ENCODE measurements around the gene LRP2.
"Not testable (repeated sequence)": the region's sequence is repeated elsewhere in the genome, so short reads cannot be mapped to it uniquely, and the experiment has no call there.

Gene LRP2

DNA sequence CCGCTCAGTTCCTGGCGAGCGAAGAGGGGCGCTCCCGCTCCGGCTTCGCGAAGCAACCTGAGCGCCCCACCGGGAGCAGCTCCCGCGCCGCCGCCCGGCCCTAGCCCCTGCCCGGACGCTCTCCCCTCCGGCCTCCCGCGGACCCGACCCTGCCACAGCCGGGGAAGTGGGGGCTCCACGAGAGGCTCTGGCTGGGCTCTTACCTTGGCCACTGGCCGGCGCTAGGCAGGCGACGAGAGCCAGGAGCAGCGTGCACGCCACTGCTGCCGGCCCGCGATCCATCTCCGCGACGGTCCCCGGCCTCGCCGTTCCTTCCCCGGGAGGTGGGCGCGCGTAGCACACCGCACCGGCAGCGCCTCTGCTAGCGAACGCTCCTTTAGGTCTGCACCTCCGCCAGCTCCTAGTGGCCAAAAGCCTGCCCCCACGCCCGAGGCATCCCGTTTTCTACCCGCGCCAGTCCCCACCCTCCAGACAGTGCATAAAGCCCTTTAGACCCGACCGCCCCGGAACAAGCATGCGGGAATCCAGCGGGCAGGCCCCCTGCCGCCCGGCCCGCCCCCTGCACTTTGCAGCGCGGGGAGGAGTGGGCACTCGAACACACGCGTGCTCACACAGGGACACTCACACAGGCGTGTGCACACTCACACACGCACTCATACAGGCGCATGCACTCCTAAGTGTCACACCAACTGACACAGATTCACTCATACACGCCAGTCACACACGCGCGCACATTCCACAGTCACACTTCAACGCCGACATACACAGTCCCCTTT, at the start of gene LRP2:
Gene LRP2 (minus strand): TSS at position 417 of the 776 bp plus-strand sequence. CDS start 135 bp downstream, at position 282.
- Mint-ChIP-seq H3K9me3 (no peaks in the 10 kb centered on the region), H3K27ac (no peak within 1 kb of the TSS), H3K36me3 (no peaks in the 10 kb centered on the region), H3K27me3 (peaks cover 43% of the 10 kb centered on the region), H3K4me3 (peak within 1 kb of the TSS; percentile 87), H3K4me1 (peaks cover 36% of the 10 kb centered on the region)

DNA sequence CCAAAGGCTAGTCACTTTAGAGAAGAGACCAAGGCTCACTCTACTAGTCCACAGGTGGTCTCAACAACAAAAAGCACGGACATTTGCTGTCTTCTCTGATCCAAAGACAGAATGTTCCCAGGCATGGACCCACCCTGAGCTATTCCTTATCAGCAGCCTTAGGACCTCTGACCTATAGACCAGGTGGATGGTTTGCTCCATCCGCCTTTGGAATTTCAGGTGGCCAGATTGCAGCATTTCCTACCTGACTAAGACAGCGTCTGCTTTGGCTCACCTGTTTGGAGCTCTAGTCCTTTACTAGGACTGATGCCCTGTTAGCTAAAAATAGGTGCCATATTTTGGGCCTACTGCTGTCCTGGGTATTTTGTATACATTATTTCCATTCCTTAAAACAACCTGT, 44.6 kb upstream of the LRP2 start:
- Mint-ChIP-seq H3K36me3 (no peaks in the 10 kb centered on the region), H3K4me3 (no peak overlapping the region), H3K27ac (no peak overlapping the region), H3K9me3 (no peaks in the 10 kb centered on the region), H3K27me3 (peaks cover 2% of the 10 kb centered on the region), H3K4me1 (no peaks in the 10 kb centered on the region)

DNA sequence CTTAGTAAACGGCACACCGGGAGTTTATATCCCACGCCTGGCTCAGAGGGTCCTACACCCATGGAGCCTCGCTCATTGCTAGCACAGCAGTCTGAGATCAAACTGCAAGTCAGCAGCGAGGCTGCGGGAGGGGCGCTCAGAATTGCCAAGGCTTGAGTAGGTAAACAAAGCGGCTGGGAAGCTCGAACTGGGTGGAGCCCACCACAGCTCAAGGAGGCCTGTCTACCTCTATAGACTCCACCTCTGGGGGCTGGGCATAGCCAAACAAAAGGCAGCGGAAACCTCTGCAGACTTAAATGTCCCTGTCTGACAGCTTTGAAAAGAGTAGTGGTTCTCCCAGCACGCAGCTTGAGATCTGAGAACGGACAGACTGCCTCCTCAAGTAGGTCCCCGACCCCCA, 37.2 kb upstream of the LRP2 start:
- not testable (repeated sequence) for H3K27ac Mint-ChIP-seq, H3K27me3 Mint-ChIP-seq, H3K36me3 Mint-ChIP-seq, H3K9me3 Mint-ChIP-seq, H3K4me3 Mint-ChIP-seq, H3K4me1 Mint-ChIP-seq

DNA sequence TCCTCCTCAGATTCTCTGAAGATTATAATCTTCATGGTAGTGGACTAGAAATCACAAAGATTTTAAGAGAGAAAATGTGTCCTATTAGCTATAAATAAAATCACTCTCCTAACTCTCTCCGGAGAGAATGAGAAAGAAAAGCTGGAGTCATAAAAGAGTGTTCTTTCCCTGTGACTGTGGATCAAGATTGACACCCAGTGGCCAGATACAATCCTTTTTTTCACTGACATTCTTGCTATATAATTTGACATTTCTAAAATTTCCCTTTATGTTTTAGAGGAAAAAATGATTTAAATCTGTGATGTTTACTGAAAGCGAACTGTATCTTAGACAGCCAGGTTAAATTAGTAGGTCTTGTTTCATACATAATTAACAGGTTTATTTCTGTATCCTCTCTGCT, 35.4 kb upstream of the LRP2 start:
- H3K4me3 Mint-ChIP-seq: no peak overlapping the region
- peaks cover 14% of the 10 kb centered on the region for H3K27me3 Mint-ChIP-seq
- no peaks in the 10 kb centered on the region for H3K36me3 Mint-ChIP-seq
- H3K9me3 Mint-ChIP-seq: no peaks in the 10 kb centered on the region
- H3K4me1 Mint-ChIP-seq: no peaks in the 10 kb centered on the region
- no peak overlapping the region for H3K27ac Mint-ChIP-seq

DNA sequence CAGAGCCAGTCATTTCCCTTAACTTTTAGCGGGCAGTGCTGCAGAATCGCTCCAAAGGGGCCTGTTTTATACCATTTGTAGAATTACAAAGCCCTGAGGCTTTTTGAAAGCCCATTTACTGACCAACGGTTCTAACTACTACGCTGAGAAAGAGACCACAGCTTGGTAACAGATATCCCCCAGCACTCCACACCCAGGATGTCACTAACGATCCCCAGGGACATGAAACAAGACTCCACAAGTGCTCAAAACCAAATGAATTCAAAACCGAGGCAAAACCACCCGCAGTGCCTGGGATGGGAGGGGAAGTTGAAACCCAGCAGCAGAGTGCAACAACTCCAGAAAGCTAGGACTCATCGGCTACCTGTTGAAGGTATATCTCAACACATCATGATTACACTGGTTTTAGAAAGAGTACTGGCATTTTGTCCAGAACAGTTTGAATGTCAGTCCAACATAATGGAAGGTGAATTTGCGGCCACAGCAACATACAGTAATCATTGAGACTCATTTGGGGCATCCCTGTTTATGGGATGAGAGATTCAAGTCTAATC, 33.6 kb upstream of the LRP2 start:
- H3K4me1 Mint-ChIP-seq: no peaks in the 10 kb centered on the region
- H3K27ac Mint-ChIP-seq: no peak overlapping the region
- no peak overlapping the region for H3K4me3 Mint-ChIP-seq

DNA sequence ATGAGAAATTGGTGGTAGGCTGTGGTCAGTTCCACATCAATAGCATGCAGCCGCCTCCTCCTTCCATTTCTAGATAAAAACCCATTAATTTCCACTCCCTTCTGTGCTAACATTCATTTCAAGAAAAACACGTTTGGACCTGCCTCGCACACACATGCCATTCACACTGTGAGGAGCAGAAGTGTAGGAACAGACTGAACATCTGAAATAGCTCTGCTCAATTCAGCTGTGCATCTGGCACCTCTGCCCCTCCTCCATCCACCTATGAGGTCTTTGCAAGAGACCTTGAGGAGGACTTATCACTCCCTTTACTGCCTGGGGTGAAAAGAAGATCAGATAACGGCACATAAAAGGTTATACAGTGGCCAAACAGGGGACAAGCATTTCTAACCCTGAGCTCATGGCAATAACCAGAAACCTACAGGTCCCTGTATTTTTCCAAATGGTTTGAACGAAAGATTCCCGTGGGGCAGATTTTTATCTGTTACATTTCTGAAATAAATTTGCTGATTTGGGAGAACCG, 30.8 kb upstream of the LRP2 start:
- no peak overlapping the region for H3K27ac Mint-ChIP-seq
- no peak overlapping the region for H3K4me3 Mint-ChIP-seq
- H3K4me1 Mint-ChIP-seq: no peaks in the 10 kb centered on the region
- peaks cover 17% of the 10 kb centered on the region for H3K27me3 Mint-ChIP-seq
- H3K9me3 Mint-ChIP-seq: no peaks in the 10 kb centered on the region
- H3K36me3 Mint-ChIP-seq: no peaks in the 10 kb centered on the region

More for the DNA sequence above, 33.6 kb upstream of the LRP2 start:
- Mint-ChIP-seq H3K9me3 (no peaks in the 10 kb centered on the region), H3K27me3 (peaks cover 16% of the 10 kb centered on the region), H3K36me3 (no peaks in the 10 kb centered on the region)

DNA sequence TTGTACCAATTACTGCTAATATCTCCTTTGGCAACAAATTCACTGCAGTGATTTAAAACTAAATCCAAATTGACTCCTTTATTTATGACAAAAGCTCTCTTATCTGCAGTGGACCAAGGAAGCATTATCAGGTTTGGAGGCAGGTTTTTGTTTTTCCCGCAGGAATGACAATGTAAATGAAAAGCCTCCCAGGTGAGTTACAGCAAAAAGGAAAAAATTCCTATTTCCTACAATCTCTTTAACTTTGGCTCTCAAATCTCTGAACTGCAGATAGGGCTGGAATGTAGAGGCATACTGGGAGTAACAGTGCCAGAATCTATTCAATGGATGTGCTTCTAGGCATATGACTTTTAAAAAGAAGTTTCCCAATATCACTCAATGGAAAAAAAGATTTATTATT, 28.9 kb upstream of the LRP2 start:
- Mint-ChIP-seq H3K4me1 (no peaks in the 10 kb centered on the region), H3K9me3 (no peaks in the 10 kb centered on the region), H3K4me3 (no peak overlapping the region), H3K36me3 (no peaks in the 10 kb centered on the region), H3K27me3 (peaks cover 18% of the 10 kb centered on the region), H3K27ac (no peak overlapping the region)

DNA sequence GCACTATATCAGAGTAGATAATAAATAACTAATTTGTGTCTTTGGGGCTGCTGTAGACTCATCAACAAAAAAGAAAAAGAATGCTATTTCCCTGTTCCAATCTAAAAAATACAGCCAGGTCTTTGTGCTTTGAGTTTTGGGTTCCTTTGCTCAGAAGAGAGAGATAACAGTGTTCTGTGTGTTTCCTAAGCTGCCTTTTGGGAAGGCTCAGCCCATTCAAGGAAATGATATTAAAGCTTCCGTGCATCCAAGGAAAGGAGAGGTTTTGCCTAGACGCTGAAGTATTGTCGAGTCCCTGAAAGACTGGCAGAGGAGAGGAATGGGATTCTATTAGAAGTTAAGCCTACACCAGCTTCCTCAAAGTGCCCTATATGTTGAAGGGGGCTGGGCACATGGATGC, 25.8 kb upstream of the LRP2 start:
- Mint-ChIP-seq H3K27ac (no peak overlapping the region), H3K4me3 (no peak overlapping the region), H3K36me3 (no peaks in the 10 kb centered on the region), H3K9me3 (no peaks in the 10 kb centered on the region), H3K27me3 (peaks cover 12% of the 10 kb centered on the region), H3K4me1 (no peaks in the 10 kb centered on the region)

DNA sequence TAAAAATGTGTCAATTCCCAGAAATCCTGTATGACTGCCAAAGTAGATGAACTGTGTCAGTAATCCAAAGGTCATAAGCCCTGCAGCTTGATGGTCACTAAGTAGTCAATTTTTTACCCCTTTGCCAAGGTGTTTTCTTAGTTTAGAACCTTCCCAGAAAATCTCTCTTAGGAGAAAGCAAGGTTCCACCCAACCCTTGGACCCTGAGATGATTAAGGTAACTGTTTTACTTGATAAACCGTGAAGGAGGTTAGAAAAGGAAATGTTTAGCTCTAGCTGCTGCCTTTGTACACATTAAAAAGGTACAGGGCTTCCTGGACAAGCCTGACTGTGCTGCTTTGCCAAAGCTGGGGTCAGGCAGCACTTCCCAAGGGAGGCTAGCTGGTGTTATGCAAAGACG, 24.4 kb upstream of the LRP2 start:
- peaks cover 13% of the 10 kb centered on the region for H3K27me3 Mint-ChIP-seq
- peaks cover 4% of the 10 kb centered on the region for H3K9me3 Mint-ChIP-seq
- no peak overlapping the region for H3K27ac Mint-ChIP-seq
- H3K4me3 Mint-ChIP-seq: no peak overlapping the region
- H3K4me1 Mint-ChIP-seq: no peaks in the 10 kb centered on the region
- H3K36me3 Mint-ChIP-seq: no peaks in the 10 kb centered on the region

DNA sequence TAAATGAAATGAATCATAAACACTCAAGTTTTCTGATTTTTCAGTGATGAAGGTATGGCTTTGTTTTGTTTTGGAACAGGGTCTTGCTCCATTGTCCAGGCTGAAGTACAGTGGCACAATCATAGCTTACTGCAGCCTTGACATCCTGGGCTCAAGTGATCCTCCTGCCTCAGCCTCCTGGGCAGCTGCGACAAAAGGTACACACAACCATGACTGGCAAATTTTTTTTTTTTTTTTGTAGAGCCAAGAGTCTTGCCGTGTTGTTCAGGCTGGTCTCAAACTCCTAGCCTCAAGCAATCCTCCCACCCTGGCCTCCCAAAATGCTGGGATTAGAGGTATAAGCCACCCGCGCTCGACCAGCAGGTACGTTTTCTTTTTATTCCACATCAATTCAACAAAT, 22.5 kb upstream of the LRP2 start:
- H3K9me3 Mint-ChIP-seq: peaks cover 4% of the 10 kb centered on the region
- H3K4me3 Mint-ChIP-seq: no peak overlapping the region
- peaks cover 15% of the 10 kb centered on the region for H3K27me3 Mint-ChIP-seq
- H3K4me1 Mint-ChIP-seq: no peaks in the 10 kb centered on the region
- no peak overlapping the region for H3K27ac Mint-ChIP-seq
- H3K36me3 Mint-ChIP-seq: no peaks in the 10 kb centered on the region

DNA sequence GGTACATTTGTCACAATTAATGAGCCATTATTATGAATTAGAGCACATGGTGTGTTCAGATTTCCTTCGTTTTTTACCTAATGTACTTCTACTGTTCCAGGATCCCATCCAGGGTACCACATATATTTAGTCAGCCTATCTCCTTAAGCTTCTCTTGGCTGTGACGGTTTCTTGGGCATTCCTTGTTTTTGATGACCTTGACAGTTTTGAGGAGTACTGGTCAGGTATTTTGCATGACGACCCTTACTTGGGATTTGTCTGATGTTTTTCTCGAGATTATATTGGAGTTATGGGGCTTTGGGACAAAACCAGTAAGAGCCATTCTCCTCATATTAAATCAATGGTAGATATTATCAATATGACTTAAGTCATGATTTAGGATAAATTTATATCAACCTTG, 10.2 kb upstream of the LRP2 start:
- no peaks in the 10 kb centered on the region for H3K36me3 Mint-ChIP-seq
- H3K27me3 Mint-ChIP-seq: peaks cover 19% of the 10 kb centered on the region

DNA sequence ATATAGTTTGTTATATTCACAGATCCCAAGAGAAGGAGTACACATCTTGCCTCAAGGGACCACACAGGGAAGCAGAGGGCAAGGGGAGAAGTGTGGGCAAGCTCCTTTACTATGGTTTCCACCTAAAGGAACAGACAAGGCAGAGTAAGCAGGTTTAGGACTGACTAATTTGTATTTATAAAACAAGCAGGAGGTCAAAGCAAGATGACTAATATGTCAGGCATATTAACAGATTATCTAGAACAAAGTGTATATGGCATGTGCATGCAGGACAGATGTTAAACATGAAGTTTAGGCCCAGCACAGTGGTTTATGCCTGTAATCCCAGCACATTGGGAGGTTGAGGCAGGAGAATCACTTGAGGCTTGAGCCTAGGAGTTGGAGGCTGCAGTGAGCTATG, 3.7 kb upstream of the LRP2 start:
- Mint-ChIP-seq H3K4me3 (no peak overlapping the region), H3K36me3 (no peaks in the 10 kb centered on the region), H3K4me1 (peaks cover 36% of the 10 kb centered on the region), H3K27ac (no peak overlapping the region), H3K27me3 (peaks cover 28% of the 10 kb centered on the region), H3K9me3 (no peaks in the 10 kb centered on the region)

More for the DNA sequence above, 10.2 kb upstream of the LRP2 start:
- no peaks in the 10 kb centered on the region for H3K9me3 Mint-ChIP-seq
- no peaks in the 10 kb centered on the region for H3K4me1 Mint-ChIP-seq
- H3K4me3 Mint-ChIP-seq: no peak overlapping the region
- H3K27ac Mint-ChIP-seq: no peak overlapping the region

DNA sequence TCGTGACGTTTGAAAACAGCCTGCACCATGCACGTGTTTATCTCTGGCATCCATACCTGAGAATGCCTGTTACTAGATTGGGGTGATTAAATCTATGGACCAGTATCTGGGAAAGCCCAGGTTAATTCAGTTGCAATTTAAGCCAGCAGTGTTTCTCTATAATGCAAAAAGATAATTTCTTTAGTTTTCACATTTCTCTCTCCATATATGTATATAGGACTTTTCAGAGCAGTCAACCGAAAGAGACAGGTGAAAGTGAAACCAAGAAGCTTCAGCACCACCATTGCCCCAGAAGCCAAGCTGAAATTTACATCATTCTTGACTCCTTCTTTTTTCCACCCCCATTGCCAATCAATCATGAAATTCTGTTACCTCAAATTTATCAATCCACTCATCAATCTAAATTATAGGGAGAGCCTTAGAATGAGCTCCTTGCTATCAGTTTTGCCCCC, 2.7 kb upstream of the LRP2 start:
- Mint-ChIP-seq H3K4me1 (peaks cover 36% of the 10 kb centered on the region), H3K36me3 (no peaks in the 10 kb centered on the region), H3K27me3 (peaks cover 32% of the 10 kb centered on the region), H3K9me3 (no peaks in the 10 kb centered on the region), H3K4me3 (peak overlapping the region; percentile 87), H3K27ac (no peak overlapping the region)

DNA sequence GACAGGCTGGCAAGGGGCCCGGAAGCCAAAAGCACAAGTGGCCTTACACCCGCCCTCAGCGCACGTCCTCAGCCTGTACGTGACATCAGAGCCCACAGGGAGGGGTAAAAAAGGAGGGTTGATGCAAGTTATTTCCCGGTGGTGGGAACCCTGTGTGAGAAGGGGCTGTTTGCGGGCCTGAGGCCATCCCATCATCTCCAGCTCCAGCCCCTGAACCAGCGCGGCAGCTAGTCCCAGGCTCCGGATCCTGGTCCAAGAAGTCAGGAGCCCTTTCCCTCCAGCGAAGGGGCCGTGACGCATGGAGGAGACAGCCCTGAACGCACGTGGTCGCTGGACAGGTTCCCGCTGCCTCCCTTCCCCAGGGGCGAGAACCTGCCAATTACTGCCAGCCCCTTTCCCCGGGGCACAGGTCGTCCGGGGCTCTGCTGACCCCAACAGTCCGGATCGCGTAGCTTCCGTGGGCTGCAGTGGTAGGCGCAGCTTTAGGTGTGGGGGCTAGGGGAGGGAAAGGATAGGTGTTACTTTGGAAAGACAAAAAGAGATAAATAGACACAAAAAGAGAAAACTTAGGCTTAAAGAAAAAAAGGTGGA, 1.3 kb upstream of the LRP2 start:
- no peaks in the 10 kb centered on the region for H3K36me3 Mint-ChIP-seq
- H3K4me1 Mint-ChIP-seq: peaks cover 36% of the 10 kb centered on the region
- peaks cover 34% of the 10 kb centered on the region for H3K27me3 Mint-ChIP-seq
- H3K4me3 Mint-ChIP-seq: peak overlapping the region; percentile 87
- H3K27ac Mint-ChIP-seq: peak overlapping the region; percentile 79
- H3K9me3 Mint-ChIP-seq: no peaks in the 10 kb centered on the region

DNA sequence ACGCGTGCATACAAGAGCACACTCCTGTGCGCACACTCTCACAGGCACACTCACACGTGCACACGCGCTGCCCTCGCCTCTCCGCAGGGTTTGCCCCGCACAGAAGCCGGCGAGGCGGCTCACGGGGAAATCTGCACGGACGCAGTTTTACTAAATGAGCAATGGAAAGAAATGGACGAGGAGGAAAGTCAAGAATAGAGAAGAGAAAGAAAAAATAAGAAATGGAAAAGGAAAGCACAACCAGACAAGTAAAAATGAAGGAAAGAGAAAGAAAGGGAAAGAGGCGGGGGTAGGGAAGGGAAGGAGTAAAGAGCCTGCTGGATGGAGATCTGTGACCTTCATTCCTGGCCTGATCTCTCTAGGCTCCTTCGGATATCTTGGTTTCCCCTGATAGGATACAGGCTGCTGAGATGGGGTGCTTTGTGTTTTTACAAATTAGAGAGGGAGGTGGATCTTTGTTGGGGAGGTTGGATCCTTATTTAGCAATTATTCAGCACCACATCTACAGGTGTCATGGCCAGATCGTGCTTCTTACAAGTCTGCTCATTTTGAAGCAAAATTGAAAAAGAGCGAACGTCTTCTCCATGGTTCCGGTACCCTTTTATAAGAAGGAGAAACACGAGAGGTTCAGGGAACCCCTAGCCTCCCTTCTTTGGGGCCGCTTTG, 693 bp upstream of the LRP2 start:
- H3K4me3 Mint-ChIP-seq: peak overlapping the region; percentile 87
- peaks cover 36% of the 10 kb centered on the region for H3K4me1 Mint-ChIP-seq
- no peaks in the 10 kb centered on the region for H3K36me3 Mint-ChIP-seq
- H3K9me3 Mint-ChIP-seq: no peaks in the 10 kb centered on the region
- no peak overlapping the region for H3K27ac Mint-ChIP-seq
- H3K27me3 Mint-ChIP-seq: peaks cover 39% of the 10 kb centered on the region

DNA sequence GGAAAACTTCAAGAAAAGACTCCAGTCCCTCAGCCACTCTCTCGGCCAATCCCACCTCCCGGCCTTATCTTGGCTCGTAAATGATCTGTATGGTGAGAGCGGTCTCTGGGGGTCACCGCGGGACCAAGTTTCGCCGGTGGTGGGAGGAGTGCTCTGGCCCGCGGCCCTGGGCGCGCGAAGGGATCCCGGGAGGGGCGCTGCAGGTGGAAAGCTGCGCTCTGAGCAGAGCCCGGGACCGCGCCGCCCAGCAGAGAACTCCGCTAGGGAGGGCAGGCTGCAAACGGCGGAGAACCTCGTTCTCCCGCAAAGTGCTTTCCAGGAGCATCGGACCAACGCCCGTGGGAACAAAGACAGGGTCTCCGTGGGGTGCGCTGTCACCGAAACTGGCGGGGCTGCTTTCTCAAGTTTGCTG, 622 bp downstream of the LRP2 start:
- Mint-ChIP-seq H3K36me3 (no peaks in the 10 kb centered on the region), H3K4me1 (peaks cover 36% of the 10 kb centered on the region), H3K9me3 (no peaks in the 10 kb centered on the region), H3K27me3 (peaks cover 39% of the 10 kb centered on the region), H3K27ac (no peak overlapping the region), H3K4me3 (peak overlapping the region; percentile 27)

Data from activated naive CD4-positive, alpha-beta T cell treated with anti-CD3 and anti-CD28 coated beads, Interleukin-2, amount 50 U/mL, for 24 hours (primary cell).